SK-N-SH treated with all-trans-retinoic acid at 6 μM for 48 hours (cell line): Measurements from ENCODE around the gene SCAPER.

Experiments
- ATAC-seq: fragments of 200-7000 bp; cut with Tn5 transposase; 3 replicates; pipeline ENCODE4 v1.9.1; 2020; ENCODE audit warnings: mild to moderate bottlenecking, moderate library complexity
- ARNTL ChIP-seq: fragments of 450-650 bp; formaldehyde crosslinking; IDR thresholded peaks from 2 replicates; pipeline ENCODE4 v1.5.0; 2020; ENCODE audit warnings: low read depth, mild to moderate bottlenecking, moderate library complexity, borderline replicate concordance
- BACH2 ChIP-seq: fragments of 250-450 bp; sonication (Bioruptor Pico); IDR thresholded peaks from 2 replicates; pipeline ENCODE4 v1.9.0; 2021; ENCODE audit warnings: mild to moderate bottlenecking, borderline replicate concordance
- CREB5 ChIP-seq: fragments of 250-450 bp; sonication (Bioruptor Pico); IDR thresholded peaks from 2 replicates; pipeline ENCODE4 v1.5.1; 2020; ENCODE audit warnings: low read depth, mild to moderate bottlenecking, moderate library complexity
- CSDC2 ChIP-seq: fragments of 250-450 bp; sonication (Bioruptor Pico); IDR thresholded peaks from 2 replicates; pipeline ENCODE4 v1.5.0; 2020; ENCODE audit warnings: mild to moderate bottlenecking, moderate library complexity
- CSRNP3 ChIP-seq: fragments of 250-450 bp; sonication (Bioruptor Pico); IDR thresholded peaks from 2 replicates; pipeline ENCODE4 v1.5.1; 2021; ENCODE audit warnings: mild to moderate bottlenecking, moderate library complexity
- GLIS3 ChIP-seq: fragments of 250-450 bp; sonication (Bioruptor Pico); IDR thresholded peaks from 2 replicates; pipeline ENCODE4 v1.5.0; 2020; ENCODE audit warnings: mild to moderate bottlenecking, moderate library complexity
- ISL1 ChIP-seq: fragments of 250-450 bp; sonication (Bioruptor Pico); IDR thresholded peaks from 2 replicates; pipeline ENCODE4 v2.1.2; 2022; ENCODE audit warnings: mild to moderate bottlenecking, moderate library complexity
- OSR1 ChIP-seq: fragments of 250-450 bp; sonication (Bioruptor Pico); IDR thresholded peaks from 2 replicates; pipeline ENCODE4 v1.8.0; 2022; ENCODE audit warnings: moderate library complexity, mild to moderate bottlenecking, inconsistent platforms
- PATZ1 ChIP-seq: fragments of 250-450 bp; sonication (Bioruptor Pico); IDR thresholded peaks from 2 replicates; pipeline ENCODE4 v1.8.0; 2020; ENCODE audit warnings: mild to moderate bottlenecking, moderate library complexity, borderline replicate concordance
- POU6F1 ChIP-seq: fragments of 250-450 bp; sonication (Bioruptor Pico); IDR thresholded peaks from 2 replicates; pipeline ENCODE4 v1.8.0; 2021; ENCODE audit warnings: low read depth, mild to moderate bottlenecking, moderate library complexity, borderline replicate concordance
- PPARA ChIP-seq: fragments of 250-450 bp; sonication (Bioruptor Pico); IDR thresholded peaks from 2 replicates; pipeline ENCODE4 v1.5.0; 2020; ENCODE audit warnings: mild to moderate bottlenecking, borderline replicate concordance
- RARB ChIP-seq: fragments of 250-450 bp; sonication (Bioruptor Pico); IDR thresholded peaks from 2 replicates; pipeline ENCODE4 v1.8.0; 2021; ENCODE audit warnings: mild to moderate bottlenecking, moderate library complexity
- SNAI2 ChIP-seq: fragments of 250-450 bp; sonication (Bioruptor Pico); IDR thresholded peaks from 2 replicates; pipeline ENCODE4 v1.5.0; 2020; ENCODE audit warnings: mild to moderate bottlenecking, moderate library complexity
- TOX ChIP-seq: fragments of 250-450 bp; sonication (Bioruptor Pico); IDR thresholded peaks from 2 replicates; pipeline ENCODE4 v1.8.0; 2021; ENCODE audit warnings: mild to moderate bottlenecking, moderate library complexity, borderline replicate concordance
- TSHZ2 ChIP-seq: fragments of 250-450 bp; sonication (Bioruptor Pico); IDR thresholded peaks from 2 replicates; pipeline ENCODE4 v1.5.0; 2020; ENCODE audit warnings: mild to moderate bottlenecking, moderate library complexity
- ZC3H10 ChIP-seq: fragments of 250-450 bp; sonication (Bioruptor Pico); IDR thresholded peaks from 2 replicates; pipeline ENCODE4 v1.5.1; 2021; ENCODE audit warnings: mild to moderate bottlenecking, moderate library complexity
- ZFP3 ChIP-seq: fragments of 250-450 bp; sonication (Bioruptor Pico); IDR thresholded peaks from 2 replicates; pipeline ENCODE4 v1.5.0; 2020; ENCODE audit warnings: mild to moderate bottlenecking, moderate library complexity
- ZFP30 ChIP-seq: fragments of 450-650 bp; formaldehyde crosslinking; IDR thresholded peaks from 2 replicates; pipeline ENCODE4 v1.5.0; 2022; ENCODE audit warnings: mild to moderate bottlenecking, moderate library complexity
- ZNF565 ChIP-seq: fragments of 450-650 bp; formaldehyde crosslinking; conservative IDR thresholded peaks from 2 replicates; pipeline ENCODE4 v1.5.0; 2020; ENCODE audit warnings: low read depth, mild to moderate bottlenecking, moderate library complexity
- ZNF70 ChIP-seq: fragments of 450-650 bp; formaldehyde crosslinking; IDR thresholded peaks from 2 replicates; pipeline ENCODE4 v1.5.0; 2020; ENCODE audit warnings: mild to moderate bottlenecking, moderate library complexity
- ZNF8 ChIP-seq: fragments of 450-650 bp; formaldehyde crosslinking; IDR thresholded peaks from 2 replicates; pipeline ENCODE4 v1.5.0; 2020; ENCODE audit warnings: mild to moderate bottlenecking, moderate library complexity

SCAPER gene

GRCh38 chr15:76377217-76377616 lies 527.9 kb downstream of the SCAPER start:
- no peak for ATAC-seq
- TF ChIP-seq CSRNP3 = no peak
- TF ChIP-seq PPARA (CRISPR knock-in tag) = no peak
- TF ChIP-seq ZNF565 (CRISPR knock-in tag) = no peak
- no peak for TF ChIP-seq TOX
- no peak for TF ChIP-seq CSDC2 (CRISPR knock-in tag)
- no peak for TF ChIP-seq CREB5 (CRISPR knock-in tag)
- no peak for TF ChIP-seq PATZ1 (CRISPR knock-in tag)
- TF ChIP-seq SNAI2 (CRISPR knock-in tag) = no peak
- TF ChIP-seq TSHZ2 = no peak
- TF ChIP-seq ZFP3 = no peak

GRCh38 chr15:76376816-76377215 lies 528.3 kb downstream of the SCAPER start:
- no peak for TF ChIP-seq RARB (CRISPR knock-in tag)
- no peak for TF ChIP-seq OSR1 (CRISPR knock-in tag)
- no peak for TF ChIP-seq ZNF70
- TF ChIP-seq TSHZ2 = no peak
- ATAC-seq = no peak

- no peak for ATAC-seq
- TF ChIP-seq PPARA (CRISPR knock-in tag) = no peak
- no peak for TF ChIP-seq ISL1 (CRISPR knock-in tag)
- TF ChIP-seq POU6F1 = no peak
- TF ChIP-seq RARB (CRISPR knock-in tag) = no peak
- no peak for TF ChIP-seq CSRNP3
- no peak for TF ChIP-seq TSHZ2
- TF ChIP-seq ZFP30 (CRISPR knock-in tag) = no peak
- TF ChIP-seq CSDC2 (CRISPR knock-in tag) = no peak
- TF ChIP-seq ZC3H10 (CRISPR knock-in tag) = no peak
- no peak for TF ChIP-seq ZNF8 (CRISPR knock-in tag)
- TF ChIP-seq TOX = no peak
- no peak for TF ChIP-seq OSR1 (CRISPR knock-in tag)
- no peak for TF ChIP-seq GLIS3 (CRISPR knock-in tag)
- TF ChIP-seq BACH2 (CRISPR knock-in tag) = no peak
- no peak for TF ChIP-seq ZNF70
- no peak for TF ChIP-seq ARNTL (CRISPR knock-in tag)
- TF ChIP-seq, all 23 proteins: peak for 0
Measured at GRCh38 chr15:76376029-76376428, 529.1 kb downstream of the SCAPER start.
